ENCODE measurements around the gene RAD50. TPM values are rescaled to one million over a fixed set of nuclear protein-coding genes. Genes with fewer than 3 reads are reported as not detected.

Gene RAD50
- total and polyA plus RNA-seq, 7 donors = 6.8 to 35.9 (median 28.5) TPM

DNA sequence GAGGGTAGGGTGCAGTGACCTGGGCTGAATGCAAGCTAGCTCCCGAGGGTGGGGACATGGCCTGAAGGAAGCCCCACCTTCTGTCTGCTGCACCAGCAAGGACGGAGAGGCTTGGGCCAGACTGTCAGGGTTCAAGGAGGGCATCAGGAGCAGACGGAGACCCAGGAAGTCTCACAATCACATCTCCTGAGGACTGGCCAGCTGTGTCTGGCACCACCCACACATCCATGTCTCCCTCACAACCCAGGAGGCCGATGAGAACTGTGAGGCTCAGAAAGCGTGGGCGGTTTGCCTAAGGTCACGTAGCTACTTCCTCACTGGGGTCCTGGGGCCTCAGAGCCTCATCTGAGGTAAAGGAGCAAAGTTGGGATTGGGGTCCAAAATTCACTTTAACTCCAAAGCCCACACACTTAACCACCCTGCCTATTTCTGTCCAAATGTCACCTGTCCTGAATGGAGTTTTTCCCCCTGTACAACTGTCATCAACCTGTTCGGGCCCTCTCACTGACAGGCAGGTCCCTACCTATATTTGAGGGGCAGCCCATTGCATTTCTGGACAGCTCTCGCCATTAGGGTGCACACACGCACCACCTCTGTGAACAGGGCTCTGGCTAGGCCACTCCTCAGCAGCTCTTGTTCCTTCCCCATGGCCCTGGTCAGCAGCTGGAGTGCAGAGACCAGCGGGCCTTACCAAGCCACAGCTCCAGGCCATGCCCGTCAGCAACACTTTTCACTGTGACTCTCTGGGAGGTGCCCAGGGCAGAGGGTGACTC is 104.6 kb downstream of the RAD50 start:
- Histone ChIP-seq H3K9me3 (no peaks in the 10 kb centered on the region), H3K27ac (no peak overlapping the region), H3K36me3 (ENCODE audit: insufficient read depth in 1 of 2, low read depth in 1 of 2) (no peaks in the 10 kb centered on the region), H3K4me1 (peaks cover 2% of the 10 kb centered on the region), H3K4me3 (no peak overlapping the region), H3K27me3 (ENCODE audit: insufficient read depth in 3 of 3, low read length in 2 of 3) (peaks cover 0 to 16% (median 4%) of the 10 kb centered on the region in 3 donors)
- ATAC-seq = no peak
- DNase-seq = no peak
- intact Hi-C loops (cut with DNase I) = no loop called here
- 82 to 87% (median 84%) methylated on average over 12 of the region's 12 CpGs for WGBS, 3 donors
- TF ChIP-seq, protein P1, sequence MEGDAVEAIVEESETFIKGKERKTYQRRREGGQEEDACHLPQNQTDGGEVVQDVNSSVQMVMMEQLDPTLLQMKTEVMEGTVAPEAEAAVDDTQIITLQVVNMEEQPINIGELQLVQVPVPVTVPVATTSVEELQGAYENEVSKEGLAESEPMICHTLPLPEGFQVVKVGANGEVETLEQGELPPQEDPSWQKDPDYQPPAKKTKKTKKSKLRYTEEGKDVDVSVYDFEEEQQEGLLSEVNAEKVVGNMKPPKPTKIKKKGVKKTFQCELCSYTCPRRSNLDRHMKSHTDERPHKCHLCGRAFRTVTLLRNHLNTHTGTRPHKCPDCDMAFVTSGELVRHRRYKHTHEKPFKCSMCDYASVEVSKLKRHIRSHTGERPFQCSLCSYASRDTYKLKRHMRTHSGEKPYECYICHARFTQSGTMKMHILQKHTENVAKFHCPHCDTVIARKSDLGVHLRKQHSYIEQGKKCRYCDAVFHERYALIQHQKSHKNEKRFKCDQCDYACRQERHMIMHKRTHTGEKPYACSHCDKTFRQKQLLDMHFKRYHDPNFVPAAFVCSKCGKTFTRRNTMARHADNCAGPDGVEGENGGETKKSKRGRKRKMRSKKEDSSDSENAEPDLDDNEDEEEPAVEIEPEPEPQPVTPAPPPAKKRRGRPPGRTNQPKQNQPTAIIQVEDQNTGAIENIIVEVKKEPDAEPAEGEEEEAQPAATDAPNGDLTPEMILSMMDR (IDR thresholded peaks at IDR 0.05) = no peak

DNA sequence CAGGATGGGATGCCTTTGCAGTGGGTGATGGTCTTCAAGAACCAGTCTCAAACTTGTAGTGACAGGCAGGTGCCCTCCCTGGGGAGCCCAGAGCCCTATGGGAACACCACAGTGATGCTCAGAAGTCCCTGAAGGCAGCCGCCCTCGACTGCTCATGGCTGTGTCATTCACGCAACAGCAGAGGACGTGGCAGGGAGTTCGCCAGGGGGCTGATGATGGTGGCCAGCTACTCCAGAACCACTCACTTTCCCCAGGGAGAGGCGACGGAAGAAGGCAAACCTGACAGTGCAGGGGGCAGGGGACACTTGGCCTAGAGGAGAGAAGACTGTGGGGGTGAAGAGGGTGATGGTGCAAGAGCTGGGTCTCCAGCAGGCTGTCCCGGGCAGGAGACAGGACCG is 105.2 kb downstream of the RAD50 start:
- no peaks in the 10 kb centered on the region for H3K36me3 ChIP-seq (ENCODE audit: insufficient read depth in 1 of 2, low read depth in 1 of 2)
- TF ChIP-seq, protein P1 (IDR thresholded peaks at IDR 0.05) = no peak
- no peak overlapping the region for H3K4me3 ChIP-seq
- 89 to 93% (median 92%) methylated on average over 9 of the region's 9 CpGs for WGBS, 3 donors
- H3K4me1 ChIP-seq = no peaks in the 10 kb centered on the region
- H3K9me3 ChIP-seq = no peaks in the 10 kb centered on the region
- peaks cover 0 to 13% (median 0%) of the 10 kb centered on the region in 3 donors for H3K27me3 ChIP-seq (ENCODE audit: insufficient read depth in 3 of 3, low read length in 2 of 3)
- no peak for DNase-seq
- ATAC-seq = no peak
- intact Hi-C loops (cut with DNase I) = no loop called here
- no peak overlapping the region for H3K27ac ChIP-seq

DNA sequence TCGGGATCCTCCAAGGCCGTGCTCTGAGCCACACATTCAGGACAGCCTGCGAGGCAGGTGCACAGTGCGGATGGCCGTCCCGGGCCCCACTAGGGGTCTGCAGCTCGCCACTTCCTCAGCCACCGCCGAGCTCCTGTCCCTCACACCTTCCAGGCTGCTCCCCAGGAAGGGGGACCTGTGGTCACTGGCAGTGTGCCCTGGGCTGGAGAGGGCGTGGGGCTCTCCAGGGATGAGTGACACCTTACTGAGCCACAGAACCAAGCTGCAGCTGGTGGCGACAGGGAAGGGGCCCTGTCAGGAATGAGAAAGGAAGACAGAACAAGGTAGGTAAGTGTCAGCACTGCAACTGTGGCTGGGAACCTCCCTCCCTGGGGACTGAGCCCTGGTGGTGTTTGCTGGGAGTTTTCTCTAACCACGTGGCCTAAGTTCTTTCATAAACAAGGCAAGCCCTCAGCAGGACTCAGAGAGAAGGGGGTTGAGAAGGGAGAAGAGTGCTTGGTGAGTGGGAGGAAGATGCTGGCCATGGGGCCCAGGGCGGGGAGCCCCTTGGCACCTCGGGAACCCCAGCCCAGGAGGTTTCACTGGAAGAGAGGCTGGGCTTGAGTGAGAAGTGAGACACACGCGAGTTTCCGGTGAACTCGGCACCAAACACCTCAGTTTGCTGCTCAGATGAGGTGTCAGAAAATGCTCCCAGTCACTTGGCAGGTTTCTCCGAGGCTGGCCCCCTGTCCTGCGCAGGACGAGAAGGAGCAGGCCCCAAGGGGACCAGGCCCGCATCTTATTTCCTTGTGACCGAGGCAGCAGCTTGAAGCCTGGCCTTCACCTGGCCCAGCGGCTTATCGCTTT is 106.4 kb downstream of the RAD50 start:
- TF ChIP-seq, protein P1 (IDR thresholded peaks at IDR 0.05) = no peak
- ATAC-seq (no peak), DNase-seq (no peak)
- Histone ChIP-seq H3K4me3 (no peak overlapping the region), H3K9me3 (no peaks in the 10 kb centered on the region), H3K27ac (no peak overlapping the region), H3K36me3 (ENCODE audit: insufficient read depth in 1 of 2, low read depth in 1 of 2) (no peaks in the 10 kb centered on the region), H3K27me3 (ENCODE audit: insufficient read depth in 3 of 3, low read length in 2 of 3) (peaks cover 0 to 9% (median 0%) of the 10 kb centered on the region in 3 donors), H3K4me1 (no peaks in the 10 kb centered on the region)
- WGBS, 3 donors = 77 to 80% (median 78%) methylated on average over 25 of the region's 25 CpGs
- intact Hi-C loops (cut with DNase I) = no loop called here

DNA sequence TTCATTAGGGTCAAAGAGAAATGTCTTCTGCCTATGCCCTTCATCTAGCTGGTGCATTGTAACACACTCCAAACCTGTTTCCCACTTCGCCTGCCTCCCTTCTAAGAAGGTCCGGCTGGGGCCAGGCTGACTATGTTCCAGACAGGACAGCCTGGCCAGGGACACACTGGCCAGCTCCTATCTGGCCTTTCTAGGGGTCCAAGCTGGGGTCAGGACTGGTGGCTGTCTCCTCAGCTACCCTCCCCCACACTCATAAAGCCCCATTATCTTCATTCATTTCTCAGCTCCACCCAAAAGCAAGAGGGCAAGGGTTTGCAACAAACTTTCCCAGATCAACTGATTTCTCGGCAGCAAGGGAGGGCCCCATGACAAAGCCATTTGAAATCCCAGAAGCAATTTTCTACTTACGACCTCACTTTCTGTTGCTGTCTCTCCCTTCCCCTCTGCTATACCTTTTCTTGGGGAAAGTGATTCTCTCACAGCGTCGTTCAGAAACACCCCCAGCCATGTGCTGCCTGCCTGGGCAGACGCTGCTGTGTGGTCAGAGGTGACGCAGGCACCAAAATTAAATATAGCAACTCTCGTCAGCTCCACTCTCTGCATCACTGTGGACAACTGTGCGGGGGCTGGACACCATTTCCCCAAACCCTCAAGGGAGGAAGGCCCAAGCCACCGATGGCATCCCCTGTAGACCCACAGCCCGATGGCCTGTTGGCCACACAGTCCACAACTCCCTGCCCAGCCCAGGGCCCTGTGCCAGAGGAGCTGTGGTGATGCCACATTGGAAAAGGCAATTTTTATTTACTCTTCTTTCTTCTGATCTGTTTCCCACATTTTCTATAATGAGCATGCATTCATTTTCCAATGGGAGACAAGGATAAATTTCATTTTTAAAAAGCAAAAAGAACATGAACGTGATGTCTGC is 107.3 kb downstream of the RAD50 start:
- H3K36me3 ChIP-seq (ENCODE audit: insufficient read depth in 1 of 2, low read depth in 1 of 2) = no peaks in the 10 kb centered on the region
- H3K27me3 ChIP-seq (ENCODE audit: insufficient read depth in 3 of 3, low read length in 2 of 3) = peaks cover 0 to 4% (median 0%) of the 10 kb centered on the region in 3 donors
- H3K27ac ChIP-seq = no peak overlapping the region
- ATAC-seq (no peak), DNase-seq (no peak)
- H3K4me3 ChIP-seq = no peak overlapping the region
- intact Hi-C loops (cut with DNase I) = no loop called here
- WGBS, 3 donors = 76 to 81% (median 78%) methylated on average over 13 of the region's 13 CpGs
- H3K9me3 ChIP-seq = no peaks in the 10 kb centered on the region
- H3K4me1 ChIP-seq = no peaks in the 10 kb centered on the region
- TF ChIP-seq, protein P1 (IDR thresholded peaks at IDR 0.05) = no peak
